SK-N-DZ (cell line): ENCODE results near the gene POPDC2.

ENCODE experiments used
- DNase-seq: peaks from one replicate; pipeline ENCODE4 v3.0.0-alpha.2; 2015; ENCODE audit warnings: low spot score

The POPDC2 gene

GRCh38 chr3:119672776-119673175 lies 12.4 kb upstream of the POPDC2 start:
- no peak for DNase-seq

GRCh38 chr3:119669906-119670570 lies 9.6 kb upstream of the POPDC2 start:
- DNase-seq: no peak

- no peak for DNase-seq
These were observed 5.7 kb upstream of the POPDC2 start for GRCh38 chr3:119665954-119666559.

GRCh38 chr3:119664850-119665379 lies 4.5 kb upstream of the POPDC2 start:
- DNase-seq: no peak

GRCh38 chr3:119664370-119664769 lies 4.0 kb upstream of the POPDC2 start:
- no peak for DNase-seq

GRCh38 chr3:119663885-119664284 lies 3.5 kb upstream of the POPDC2 start:
- no peak for DNase-seq

GRCh38 chr3:119662604-119663373 lies 2.4 kb upstream of the POPDC2 start:
- DNase-seq: no peak

GRCh38 chr3:119659606-119660291 lies 640 bp downstream of the POPDC2 start:
- no peak for DNase-seq

- DNase-seq: no peak
These were observed 1.4 kb downstream of the POPDC2 start for GRCh38 chr3:119658994-119659393.

- no peak for DNase-seq
These were observed 2.3 kb downstream of the POPDC2 start for GRCh38 chr3:119657887-119658702.

GRCh38 chr3:119653876-119654275 lies 6.5 kb downstream of the POPDC2 start:
- no peak for DNase-seq

GRCh38 chr3:119652306-119653033 lies 7.9 kb downstream of the POPDC2 start:
- no peak for DNase-seq

- DNase-seq: no peak
These were observed 10.6 kb downstream of the POPDC2 start for GRCh38 chr3:119649761-119650160.

- DNase-seq: no peak
These were observed 12.4 kb downstream of the POPDC2 start for GRCh38 chr3:119647843-119648575.

GRCh38 chr3:119647171-119647570 lies 13.2 kb downstream of the POPDC2 start:
- DNase-seq: no peak

- DNase-seq: no peak
These were observed 14.6 kb downstream of the POPDC2 start for GRCh38 chr3:119645813-119646212.

- DNase-seq: no peak
These were observed 15.9 kb downstream of the POPDC2 start for GRCh38 chr3:119644481-119644880.

- DNase-seq: no peak
These were observed 16.9 kb downstream of the POPDC2 start for GRCh38 chr3:119643528-119643927.

GRCh38 chr3:119642746-119643473 lies 17.5 kb downstream of the POPDC2 start:
- DNase-seq: no peak
